H1 (cell line): ENCODE measurements around the gene EPS8L1. TPM values are rescaled to one million over a fixed set of nuclear protein-coding genes. Genes with fewer than 3 reads are reported as not detected.

ENCODE experiments used
- CTCF ChIA-PET: fragments of 300-600 bp; sonication (Branson Sonifier 250); formaldehyde crosslinking; loops from one replicate; lab custom pipeline; 2021; ENCODE audit not compliant: partially characterized antibody; lab: Charles Lee
- POLR2A ChIA-PET: fragments of 300-600 bp; sonication (Branson Sonifier 250); formaldehyde crosslinking; loops from one replicate; lab custom pipeline; 2021; ENCODE audit warnings: inconsistent platforms; ENCODE audit not compliant: partially characterized antibody; lab: Charles Lee
- DNase-seq, 2 experiments: peaks; one replicate each; pipeline versions ENCODE4 v3.0.0 to v3.0.0-alpha.2; 2010 to 2022; ENCODE audit warnings: low spot score in 2 of 2, low read depth in 1 of 2, mixed read lengths in 1 of 2
- FAIRE-seq: peaks from 2 replicates; lab custom pipeline; 2011; peaks lifted over from hg19 to GRCh38; lab: Jason Lieb, UNC
- H2AFZ ChIP-seq: 2 replicates; pipeline ENCODE4 v1.8.1; 2012; ENCODE audit warnings: low read length, inconsistent platforms
- H2AK5ac ChIP-seq: 2 replicates; pipeline ENCODE4 v1.6.1; 2013; ENCODE audit warnings: low read depth, low read length
- H2BK120ac ChIP-seq: replicated peaks from 2 replicates; pipeline ENCODE3; 2013; ENCODE audit warnings: low read depth, low read length, inconsistent platforms
- H2BK12ac ChIP-seq: 2 replicates; pipeline ENCODE4 v1.6.1; 2013; ENCODE audit warnings: low read depth, low read length
- H2BK15ac ChIP-seq: 2 replicates; pipeline ENCODE4 v1.6.1; 2013; ENCODE audit warnings: low read length
- H2BK20ac ChIP-seq: 2 replicates; pipeline ENCODE4 v1.6.1; 2013; ENCODE audit warnings: low read length
- H2BK5ac ChIP-seq: 2 replicates; pipeline ENCODE4 v1.6.1; 2013; ENCODE audit warnings: low read depth, low read length
- H3K14ac ChIP-seq: 2 replicates; pipeline ENCODE4 v1.6.1; 2013; ENCODE audit warnings: inconsistent platforms; ENCODE audit not compliant: insufficient read length
- H3K18ac ChIP-seq: 2 replicates; pipeline ENCODE4 v1.6.1; 2013; ENCODE audit warnings: low read length; ENCODE audit errors: extremely low read depth
- H3K23ac ChIP-seq: 2 replicates; pipeline ENCODE4 v1.6.1; 2013; ENCODE audit warnings: inconsistent platforms; ENCODE audit not compliant: insufficient read length
- H3K23me2 ChIP-seq: 2 replicates; pipeline ENCODE4 v1.6.1; 2013; ENCODE audit warnings: low read depth, low read length
- H3K27ac ChIP-seq: 2 replicates; pipeline ENCODE4 v1.6.1; 2011; ENCODE audit warnings: low read depth, low read length, inconsistent platforms
- H3K27me3 ChIP-seq, 4 experiments: replicated peaks in 1 of 4; 1 replicate in 1 of 4; 2 replicates in 3 of 4; pipeline versions ENCODE4 v1.6.1 to v1.8.1; 2011 to 2013; ENCODE audit warnings: low read length in 3 of 4, mild to moderate bottlenecking in 3 of 4, inconsistent platforms in 2 of 4, mixed read lengths in 2 of 4, moderate library complexity in 1 of 4; ENCODE audit not compliant: control insufficient read depth in 3 of 4, insufficient read depth in 3 of 4; ENCODE audit errors: extremely low read depth in 1 of 4
- H3K36me3 ChIP-seq, 4 experiments: 2 replicates each; pipeline versions ENCODE4 v1.6.1 to v1.8.1; 2011 to 2013; ENCODE audit warnings: mild to moderate bottlenecking in 4 of 4, low read length in 3 of 4, moderate library complexity in 2 of 4, control low read depth in 1 of 4, inconsistent platforms in 1 of 4; ENCODE audit not compliant: insufficient read depth in 4 of 4, control insufficient read depth in 2 of 4
- H3K4ac ChIP-seq: replicated peaks from 2 replicates; pipeline ENCODE3; 2013; ENCODE audit warnings: low read length, low read depth, mixed read lengths, inconsistent platforms; ENCODE audit not compliant: insufficient read length
- H3K4me1 ChIP-seq, 4 experiments: replicated peaks in 1 of 4; 1 replicate in 1 of 4; 2 replicates in 3 of 4; pipeline versions ENCODE4 v1.6.1 to v1.8.1; 2011 to 2013; ENCODE audit warnings: low read length in 3 of 4, inconsistent platforms in 2 of 4, mixed read lengths in 1 of 4; ENCODE audit not compliant: insufficient read depth in 4 of 4, control insufficient read depth in 3 of 4
- H3K4me2 ChIP-seq, 2 experiments: 2 replicates each; pipeline versions ENCODE4 v1.6.1 to v1.8.1; 2011 to 2013; ENCODE audit warnings: low read depth in 2 of 2, low read length in 2 of 2, control low read depth in 1 of 2, inconsistent platforms in 1 of 2, mild to moderate bottlenecking in 1 of 2; ENCODE audit not compliant: insufficient read depth in 1 of 2
- H3K4me3 ChIP-seq, 4 experiments: fragments of 200-600, 300-600 bp in 1 of 4; sonication (generic), shearing (Covaris generic), sonication (Bioruptor Twin) in 1 of 4; 2 replicates each; pipeline versions ENCODE4 v1.5.1 to v1.8.1; 2011 to 2016; ENCODE audit warnings: low read length in 4 of 4, low read depth in 3 of 4, control low read depth in 2 of 4, inconsistent platforms in 2 of 4, mild to moderate bottlenecking in 2 of 4, mixed read lengths in 1 of 4, moderate library complexity in 1 of 4; ENCODE audit not compliant: insufficient read depth in 2 of 4; ENCODE audit errors: extremely low read depth in 1 of 4
- H3K56ac ChIP-seq: replicated peaks from 2 replicates; pipeline ENCODE3; 2013; ENCODE audit warnings: low read depth, mild to moderate bottlenecking, mixed read lengths, low read length, inconsistent platforms; ENCODE audit not compliant: insufficient read length
- H3K79me1 ChIP-seq: 2 replicates; pipeline ENCODE4 v1.6.1; 2013; ENCODE audit warnings: low read depth, low read length, control low read depth
- H3K79me2 ChIP-seq, 2 experiments: 2 replicates each; pipeline versions ENCODE4 v1.6.1 to v1.8.1; 2012 to 2013; ENCODE audit warnings: low read length in 2 of 2, mild to moderate bottlenecking in 2 of 2, inconsistent platforms in 1 of 2; ENCODE audit not compliant: insufficient read depth in 2 of 2, control insufficient read depth in 1 of 2
- H3K9ac ChIP-seq, 4 experiments: replicated peaks in 1 of 4; 1 replicate in 1 of 4; 2 replicates in 3 of 4; pipeline versions ENCODE4 v1.6.1 to v1.8.1; 2011 to 2013; ENCODE audit warnings: low read depth in 3 of 4, low read length in 3 of 4, control low read depth in 2 of 4, mild to moderate bottlenecking in 2 of 4, moderate library complexity in 2 of 4, inconsistent platforms in 1 of 4; ENCODE audit errors: extremely low read depth in 1 of 4
- H3K9me3 ChIP-seq, 2 experiments: 2 replicates each; pipeline versions ENCODE4 v1.6.1 to v1.8.1; 2012 to 2013; ENCODE audit warnings: mild to moderate bottlenecking in 2 of 2, moderate library complexity in 2 of 2, control low read depth in 1 of 2, inconsistent platforms in 1 of 2, low read depth in 1 of 2, low read length in 1 of 2, mixed read lengths in 1 of 2; ENCODE audit not compliant: insufficient read depth in 2 of 2
- H4K20me1 ChIP-seq, 2 experiments: replicated peaks in 1 of 2; 2 replicates each; pipeline versions ENCODE3 to v1.8.1; 2011 to 2013; ENCODE audit warnings: inconsistent platforms in 2 of 2, low read length in 2 of 2, mild to moderate bottlenecking in 1 of 2; ENCODE audit not compliant: insufficient read depth in 2 of 2, control insufficient read depth in 1 of 2
- H4K5ac ChIP-seq: 2 replicates; pipeline ENCODE4 v1.6.1; 2013; ENCODE audit warnings: low read length, low read depth, mixed read lengths, inconsistent platforms; ENCODE audit not compliant: insufficient read length
- H4K8ac ChIP-seq: 2 replicates; pipeline ENCODE4 v1.8.0; 2013; ENCODE audit warnings: mild to moderate bottlenecking, moderate library complexity, low read length, inconsistent platforms; ENCODE audit not compliant: insufficient read depth; ENCODE audit errors: extremely low read depth
- H4K91ac ChIP-seq: replicated peaks from 2 replicates; pipeline ENCODE3; 2013; ENCODE audit warnings: low read length, mixed read lengths, inconsistent platforms; ENCODE audit not compliant: insufficient read length
- KDM5A ChIP-seq: fragments of 200-600 bp; IDR thresholded peaks from 2 replicates; pipeline ENCODE4 v1.7.1; 2012; ENCODE audit warnings: mild to moderate bottlenecking, low read length, inconsistent platforms, mixed read lengths
- MAX ChIP-seq: IDR thresholded peaks from 2 replicates; pipeline ENCODE4 v1.6.1; 2012; ENCODE audit warnings: inconsistent platforms
- POU5F1 ChIP-seq: IDR thresholded peaks from 2 replicates; pipeline ENCODE4 v1.6.1; 2011; ENCODE audit warnings: low read depth, mild to moderate bottlenecking, low read length, moderate library complexity
- SAP30 ChIP-seq: fragments of 300-600 bp; sonication (generic); IDR thresholded peaks from 2 replicates; pipeline ENCODE4 v1.7.1; 2012; ENCODE audit warnings: low read length, moderate library complexity, mild to moderate bottlenecking, inconsistent platforms; ENCODE audit not compliant: insufficient read depth, insufficient replicate concordance
- TAF1 ChIP-seq: IDR thresholded peaks from 2 replicates; pipeline ENCODE4 v1.6.1; 2011; ENCODE audit warnings: mild to moderate bottlenecking, low read depth, low read length
- USF2 ChIP-seq: IDR thresholded peaks from 2 replicates; pipeline ENCODE4 v1.6.1; 2011; ENCODE audit warnings: low read length, improper control_type of control experiment
- WGBS, 2 experiments: shearing (Covaris generic) in 1 of 2; methylation state at CpG; one replicate each; pipeline versions ENCODE4 v1.1.6 to v1.1.7; 2013 to 2015; ENCODE audit warnings: low lambda C conversion rate in 2 of 2, mixed read lengths in 2 of 2, inconsistent platforms in 1 of 2, low coverage in 1 of 2, missing lambda C conversion rate in 1 of 2; ENCODE audit not compliant: insufficient replicate concordance in 2 of 2, insufficient coverage in 1 of 2, insufficient read length in 1 of 2; ENCODE audit errors: extremely low coverage in 1 of 2, missing lambda C conversion rate in 1 of 2; 5-methylcytosine and 5-hydroxymethylcytosine counted together
- polyA plus RNA-seq, 7 experiments: library from polyadenylated mRNA; depleted of rRNA in 3 of 7; stranded (reverse) in 5 of 7; unstranded in 2 of 7; fragments of >200 nt in 5 of 7; fragments of 200-250 nt in 2 of 7; gene quantifications; 1 replicate in 5 of 7; 2 replicates in 1 of 7; 4 replicates in 1 of 7; pipeline versions ENCODE4 v1.2.1 to v1.2.3, GENCODE V29; 2011 to 2013; ENCODE audit warnings: missing spikeins in 2 of 7, mixed read lengths in 2 of 7
- total RNA-seq: library from RNA; stranded (reverse); fragmentation: NEBNext Ultra II Directional; extraction: Animal tissue kit (Norgen Biotek cat#: 25700); gene quantifications from 2 replicates; pipeline ENCODE4 v1.2.1, GENCODE V29; 2021

Gene EPS8L1
- total and polyA plus RNA-seq, 2 of the 8 experiments (the other 6 are each of a cell fraction or from before 2014, with no cell fraction given), result 19.8 to 30.2 TPM

- Histone ChIP-seq H3K4me3 (peak overlapping the region; percentile 42 to 72 (median 52)), H2AFZ (no peak overlapping the region), H3K23me2 (peaks cover 13% of the 10 kb centered on the region), H4K8ac (no peak overlapping the region), H3K56ac (no peak overlapping the region), H2BK5ac (peak overlapping the region; percentile 66; the same call in 1 of the 2 replicates), H2BK120ac (no peak overlapping the region), H3K18ac (no peak overlapping the region; the same call in none of the 2 replicates), H3K4ac (no peak overlapping the region), H3K79me1 (no peaks in the 10 kb centered on the region; the same call in 1 of the 2 replicates), H3K9me3 (no peaks in the 10 kb centered on the region), H3K79me2 (no peaks in the 10 kb centered on the region), H3K9ac (peak overlapping the region in 2 of 4 experiments; percentile 8 to 51; a peak in 2 of 7 replicates), H3K23ac (no peak overlapping the region), H3K4me2 (peak overlapping the region; percentile 63 to 85), H4K91ac (peak overlapping the region; percentile 10), H3K27me3 (no peaks in the 10 kb centered on the region), H3K27ac (peak overlapping the region; percentile 15; the same call in 1 of the 2 replicates), H3K36me3 (peaks cover 0 to 5% (median 2%) of the 10 kb centered on the region in 4 experiments; a peak in 2 of 8 replicates), H3K14ac (no peak overlapping the region), H2BK12ac (peak overlapping the region; percentile 60; the same call in 1 of the 2 replicates), H4K20me1 (peaks cover 8 to 11% of the 10 kb centered on the region in 2 experiments), H2BK15ac (peak overlapping the region; percentile 61; the same call in 1 of the 2 replicates), H3K4me1 (peaks cover 3 to 49% (median 33%) of the 10 kb centered on the region in 4 experiments), H4K5ac (no peak overlapping the region), H2BK20ac (no peak overlapping the region), H2AK5ac (no peak overlapping the region)
- WGBS, 2 experiments, result 5% methylated on average over 14 of the region's 27 CpGs; no CpG with 5 or more reads in 1 of the 2 experiments
- TF ChIP-seq USF2 (0 out of 2 replicates have a peak, but pooled peaks have one; percentile 2), MAX (peak; percentile 33; the same call in 1 of the 2 replicates), TAF1 (0 out of 2 replicates have a peak, but pooled peaks have one; percentile 28), POU5F1 (no peak), SAP30 (no peak), KDM5A (no peak)
- CTCF ChIA-PET, result interaction anchor here (0.9 to 1.4 kb wide), 2 partner anchors 8 to 26 kb away, joined by 3 to 4 read pairs; no protein-coding TSS in a partner anchor
- FAIRE-seq (no peak), DNase-seq (peak in 1 of 2 experiments; percentile 97)
- POLR2A ChIA-PET, result interaction anchor here (0.7 to 8.7 kb wide), 5 partner anchors 11 to 204 kb away, joined by 3 to 72 read pairs (median 3); partner anchors contain the start of gene PPP1R12C
These were observed 16.3 kb downstream of the EPS8L1 start for GRCh38 chr19:55091955-55092354.
